Heart left ventricle (tissue), 16 donors: Measurements from ENCODE around the gene ITGA7. TPM values are rescaled to one million over a fixed set of nuclear protein-coding genes. Genes with fewer than 3 reads are reported as not detected.

Experiments used
- ATAC-seq, 4 donors: fragments of 200-7000 bp; cut with Tn5 transposase; one replicate each; pipeline ENCODE4 v1.9.1; 2020 to 2022; ENCODE audit warnings: moderate library complexity in 4 of 4, mild to moderate bottlenecking in 3 of 4, moderate number of reproducible peaks in 1 of 4
- DNase-seq, 5 donors: peaks; one replicate each; pipeline ENCODE4 v3.0.0-alpha.2; 2020
- H3K27ac ChIP-seq, 12 donors: fragments of 200-600 bp; sonication (generic) in 4 of 12; one replicate each; pipeline versions ENCODE4 v1.5.0 to v1.8.0; 2016 to 2022; ENCODE audit warnings: mild to moderate bottlenecking in 2 of 12
- H3K27me3 ChIP-seq, 9 donors: fragments of 200-600 bp; sonication (generic) in 2 of 9; one replicate each; pipeline versions ENCODE4 v1.5.1 to v1.8.0; 2016 to 2022; ENCODE audit warnings: mild to moderate bottlenecking in 3 of 9
- H3K36me3 ChIP-seq, 9 donors: fragments of 200-600 bp; sonication (generic) in 2 of 9; one replicate each; pipeline versions ENCODE4 v1.5.0 to v1.8.0; 2018 to 2022; ENCODE audit warnings: mild to moderate bottlenecking in 2 of 9
- H3K4me1 ChIP-seq, 12 donors: fragments of 200-600 bp; sonication (generic) in 4 of 12; one replicate each; pipeline versions ENCODE4 v1.5.0 to v1.8.0; 2016 to 2022; ENCODE audit warnings: mild to moderate bottlenecking in 3 of 12
- H3K4me3 ChIP-seq, 12 donors: fragments of 200-600 bp; sonication (generic) in 4 of 12; one replicate each; pipeline versions ENCODE4 v1.5.0 to v1.8.0; 2017 to 2022; ENCODE audit warnings: mild to moderate bottlenecking in 9 of 12, moderate library complexity in 4 of 12
- H3K9me3 ChIP-seq, 12 donors: fragments of 200-600 bp; sonication (generic) in 4 of 12; one replicate each; pipeline versions ENCODE4 v1.5.0 to v1.8.0; 2016 to 2022; ENCODE audit warnings: mild to moderate bottlenecking in 1 of 12
- POLR2A ChIP-seq, 2 donors: fragments of 450-650 bp; IDR thresholded peaks; one replicate each; pipeline ENCODE4 v1.6.1; 2017; ENCODE audit warnings: antibody characterized with exemption in 2 of 2, mild to moderate bottlenecking in 2 of 2, moderate library complexity in 2 of 2
- WGBS, 4 donors: extraction: QIAGEN DNeasy Blood & Tissue Kit in 2 of 4; methylation state at CpG; one replicate each; pipeline versions ENCODE4 v1.1.5 to v1.1.7; 2013 to 2018; 5-methylcytosine and 5-hydroxymethylcytosine counted together
- intact Hi-C, 10 donors: fragments of 100-400 bp; cut with DNase I; formaldehyde crosslinking; loops; one replicate each; pipeline versions ENCODE4 v1.11.1 to v1.14.2; 2022
- polyA plus RNA-seq, 2 donors: library from polyadenylated mRNA; stranded (reverse); fragments of 200-250 nt; gene quantifications; one replicate each; pipeline ENCODE4 v1.2.3, GENCODE V29; 2013
- total RNA-seq, 9 donors: library from RNA; depleted of rRNA in 2 of 9; stranded (reverse); fragments of >200 nt in 2 of 9; fragmentation: NEBNext Ultra II Directional in 3 of 9; extraction: Animal tissue kit (Norgen Biotek cat#: 25700) in 3 of 9; gene quantifications; one replicate each; pipeline versions ENCODE4 v1.1.0 to v1.2.4, GENCODE V29; 2016 to 2023
- TF ChIP-seq, protein P1 (sequence below), 12 donors: fragments of 200-600 bp; sonication (generic) in 4 of 12; IDR thresholded peaks; one replicate each; pipeline versions ENCODE4 v1.5.0 to v1.8.0; 2018 to 2022; ENCODE audit warnings: antibody characterized with exemption in 12 of 12, mild to moderate bottlenecking in 5 of 12
- donor health status: ischemic (EF 13 %, LVEDD 7.1; RV severe dilation, severe dysfunction).
- donor health status: healthy with polysubstance abuse.
- donor health status: DM: no; HTN: yes; CAD: no.
- donor health status: DM: no; HTN: no; CAD: no.
- donor health status: ischemic (EF 25% LVEDD 6.9; RV normal size, moderate dysfunction).
- donor health status: ischemic (EF 25% LVEDD 5.7; RV mildly dilated, moderate dysfunction).
- donor health status: healthy.
- donor health status: DM: yes; HTN: yes; CAD: no.
- donor health status: ischemic (EF 35%, LVEDD 5.7; RV mildly dilated, moderate dysfunction).
- donor health status: nonischemic (EF 11% LVEDD 7.7; RV severe dilation, severe dysfunction).
- donor health status: DM: yes; HTN: yes; CAD: no.
- donor health status: PGD.
- donor health status: ischemic (EF 29% LVEDD 5.4; RV normal size, mild dysfunction).
- donor health status: nonischemic (EF 23%, LVEDD 6.1; RV moderate dilation, normal function).

The ITGA7 gene
- total and polyA plus RNA-seq, 11 donors: 173 to 1,007 (median 573) TPM

DNA sequence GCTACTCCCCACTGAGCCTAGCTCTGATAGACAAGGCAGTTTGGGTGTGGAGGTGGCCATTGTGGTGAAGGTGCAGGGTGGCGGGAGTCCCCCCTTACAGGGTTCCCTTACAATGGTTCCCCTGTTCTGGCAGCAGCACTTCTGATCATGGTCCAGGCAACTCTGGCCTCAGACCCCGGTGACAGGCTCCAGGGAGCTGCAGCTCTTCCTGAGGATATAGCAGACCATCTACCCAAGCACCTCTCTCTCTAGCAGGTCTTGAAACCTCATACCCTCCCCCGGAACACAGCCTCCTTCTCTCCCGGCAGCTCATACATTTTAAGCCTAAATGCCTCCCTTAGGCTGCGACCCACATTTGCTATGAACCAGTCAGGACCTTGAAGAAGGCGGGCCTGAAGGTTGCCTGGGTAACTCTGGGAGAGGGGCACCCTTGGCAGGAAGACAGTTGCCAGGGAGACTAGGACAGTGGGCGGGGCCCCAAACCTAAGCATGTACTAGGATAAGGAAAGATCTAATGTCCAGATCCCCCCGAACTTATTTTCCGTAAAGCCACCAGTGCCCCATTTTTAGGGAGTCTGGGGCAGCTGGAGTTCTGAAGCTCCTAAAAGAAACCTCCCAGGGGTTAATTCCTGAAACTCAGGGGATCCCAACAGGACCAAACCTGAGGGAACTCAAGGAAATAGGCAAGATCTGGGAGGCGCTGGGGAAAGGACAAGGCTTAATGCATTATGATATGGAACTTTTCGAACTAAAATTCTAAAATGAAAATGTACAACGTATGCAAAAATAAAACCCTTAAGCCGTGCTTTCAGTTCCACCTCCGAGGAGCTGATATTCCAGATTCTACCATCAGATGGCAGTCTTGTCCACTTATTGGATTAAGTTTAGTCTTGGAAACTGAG is 30.7 kb upstream of the ITGA7 start:
- no peaks in the 10 kb centered on the region for H3K36me3 ChIP-seq
- DNase-seq: peak; percentile 77 to 88 (median 82)
- peaks cover 0 to 27% (median 16%) of the 10 kb centered on the region in 12 donors for H3K4me1 ChIP-seq
- no peaks in the 10 kb centered on the region for H3K27me3 ChIP-seq
- H3K9me3 ChIP-seq: no peaks in the 10 kb centered on the region
- peak overlapping the region in 11 of 12 donors; percentile 38 to 79 (median 63) for H3K27ac ChIP-seq
- no peak for TF ChIP-seq POLR2A (IDR thresholded peaks at IDR 0.05)
- TF ChIP-seq, protein P1, sequence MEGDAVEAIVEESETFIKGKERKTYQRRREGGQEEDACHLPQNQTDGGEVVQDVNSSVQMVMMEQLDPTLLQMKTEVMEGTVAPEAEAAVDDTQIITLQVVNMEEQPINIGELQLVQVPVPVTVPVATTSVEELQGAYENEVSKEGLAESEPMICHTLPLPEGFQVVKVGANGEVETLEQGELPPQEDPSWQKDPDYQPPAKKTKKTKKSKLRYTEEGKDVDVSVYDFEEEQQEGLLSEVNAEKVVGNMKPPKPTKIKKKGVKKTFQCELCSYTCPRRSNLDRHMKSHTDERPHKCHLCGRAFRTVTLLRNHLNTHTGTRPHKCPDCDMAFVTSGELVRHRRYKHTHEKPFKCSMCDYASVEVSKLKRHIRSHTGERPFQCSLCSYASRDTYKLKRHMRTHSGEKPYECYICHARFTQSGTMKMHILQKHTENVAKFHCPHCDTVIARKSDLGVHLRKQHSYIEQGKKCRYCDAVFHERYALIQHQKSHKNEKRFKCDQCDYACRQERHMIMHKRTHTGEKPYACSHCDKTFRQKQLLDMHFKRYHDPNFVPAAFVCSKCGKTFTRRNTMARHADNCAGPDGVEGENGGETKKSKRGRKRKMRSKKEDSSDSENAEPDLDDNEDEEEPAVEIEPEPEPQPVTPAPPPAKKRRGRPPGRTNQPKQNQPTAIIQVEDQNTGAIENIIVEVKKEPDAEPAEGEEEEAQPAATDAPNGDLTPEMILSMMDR (IDR thresholded peaks at IDR 0.05): peak; percentile 78 to 91 (median 86)
- peak overlapping the region in 11 of 12 donors; percentile 37 to 68 (median 57) for H3K4me3 ChIP-seq
- intact Hi-C loops: loop anchor here in 9 of 10 donors (1.0 to 10.0 kb wide), 12 partner anchors 58 to 374 kb away; partner anchors contain the start of genes ORMDL2 (in 1 of the 9), PA2G4 (in 1 of the 9) and SARNP (in 1 of the 9)
- peak; percentile 70 to 74 (median 72) for ATAC-seq
- 2 to 5% (median 3%) methylated on average over 13 to 14 of the region's 14 CpGs for WGBS, 4 donors

DNA sequence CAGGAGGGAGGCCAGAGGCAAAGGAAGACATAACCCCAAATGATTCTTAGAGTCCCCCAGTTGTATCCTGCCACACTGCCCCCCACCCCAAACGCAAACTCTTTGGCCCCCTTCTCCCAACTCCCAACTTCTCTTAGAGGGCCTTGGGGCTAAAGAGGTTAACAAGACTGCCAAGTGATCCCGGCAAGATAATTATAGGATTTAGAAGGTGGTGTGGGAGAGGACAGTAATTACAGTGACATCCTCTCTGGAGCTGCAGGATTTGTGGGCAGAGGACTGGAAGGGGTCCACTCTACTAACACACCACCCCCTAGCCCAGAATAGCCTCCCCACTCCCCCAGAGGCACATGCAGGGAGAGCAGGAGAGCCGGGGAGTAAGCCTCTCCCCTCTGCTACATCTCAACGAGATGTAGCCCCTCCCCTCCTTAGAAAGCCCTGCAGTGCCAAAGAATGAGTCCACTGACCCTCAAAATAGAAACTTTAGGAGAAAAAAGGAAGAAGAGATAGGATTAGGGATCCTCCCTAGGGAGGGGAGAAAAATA is 29.9 kb upstream of the ITGA7 start:
- no peaks in the 10 kb centered on the region for H3K27me3 ChIP-seq
- no peaks in the 10 kb centered on the region for H3K36me3 ChIP-seq
- ATAC-seq (peak; percentile 2 to 27 (median 19)), DNase-seq (no peak)
- H3K27ac ChIP-seq: peak overlapping the region in 10 of 12 donors; percentile 57 to 79 (median 63)
- intact Hi-C loops: loop anchor here in 9 of 10 donors (1.0 to 10.0 kb wide), 13 partner anchors 59 to 375 kb away; partner anchors contain the start of genes ORMDL2 (in 1 of the 9), PA2G4 (in 1 of the 9) and SARNP (in 1 of the 9)
- no peaks in the 10 kb centered on the region for H3K9me3 ChIP-seq
- TF ChIP-seq, protein P1 (IDR thresholded peaks at IDR 0.05): no peak
- TF ChIP-seq POLR2A (IDR thresholded peaks at IDR 0.05): no peak
- peak overlapping the region in 9 of 12 donors; percentile 37 to 68 (median 59) for H3K4me3 ChIP-seq
- peaks cover 0 to 25% (median 16%) of the 10 kb centered on the region in 12 donors for H3K4me1 ChIP-seq
- 10 to 16% (median 11%) methylated on average over 4 of the region's 4 CpGs for WGBS, 4 donors

DNA sequence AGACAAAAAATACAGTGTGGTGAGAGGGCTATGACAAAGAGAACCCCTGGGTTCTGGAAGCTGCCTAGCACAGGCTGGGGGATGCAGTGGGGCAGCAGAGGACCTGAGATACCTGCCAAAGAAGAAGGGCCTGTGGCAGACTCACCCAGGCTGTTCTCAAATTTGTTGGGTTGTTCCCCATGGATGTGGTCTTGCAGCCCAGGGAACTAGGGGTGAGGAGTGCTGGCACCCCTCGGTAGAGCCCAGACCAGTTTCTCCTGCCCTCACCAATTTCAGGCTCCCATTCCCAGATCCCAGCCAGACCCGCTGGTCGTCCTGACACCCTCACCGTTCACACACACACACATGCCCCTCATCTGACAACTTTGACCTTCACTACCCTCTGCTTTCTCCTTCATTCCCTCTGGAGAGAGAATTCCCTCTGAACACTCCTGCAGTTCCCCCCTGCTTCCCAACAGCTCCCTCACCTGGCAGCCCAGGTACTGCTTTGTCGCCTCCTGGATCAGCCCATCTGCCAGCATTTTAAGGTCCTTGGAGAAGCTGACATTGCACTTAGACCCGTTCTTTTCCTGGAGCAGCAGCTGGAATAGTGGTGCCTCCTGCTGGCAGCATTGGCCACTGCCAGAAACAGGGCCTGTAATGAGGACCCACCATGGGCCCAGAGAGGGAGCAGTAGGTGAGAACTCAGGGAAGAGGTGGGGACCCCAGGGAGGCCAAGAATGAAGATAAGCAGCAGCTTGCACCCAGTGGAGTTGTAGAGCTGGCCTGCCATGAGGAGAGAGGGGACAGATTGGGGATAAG is 29.3 kb upstream of the ITGA7 start:
- intact Hi-C loops: loop anchor here in 9 of 10 donors (2.0 to 10.0 kb wide), 10 partner anchors 60 to 375 kb away; partner anchors contain the start of genes ORMDL2 (in 1 of the 9), PA2G4 (in 1 of the 9) and SARNP (in 1 of the 9)

More for the DNA sequence above, 29.3 kb upstream of the ITGA7 start:
- no peak for TF ChIP-seq POLR2A (IDR thresholded peaks at IDR 0.05)
- TF ChIP-seq, protein P1 (IDR thresholded peaks at IDR 0.05): peak; percentile 58 to 79 (median 69)
- peaks cover 0 to 2% (median 0%) of the 10 kb centered on the region in 9 donors for H3K36me3 ChIP-seq
- no peaks in the 10 kb centered on the region for H3K27me3 ChIP-seq
- peaks cover 0 to 23% (median 14%) of the 10 kb centered on the region in 12 donors for H3K4me1 ChIP-seq
- ATAC-seq (peak; percentile 53 to 72 (median 64)), DNase-seq (peak; percentile 61 to 83 (median 69))
- no peaks in the 10 kb centered on the region for H3K9me3 ChIP-seq
- 29 to 32% (median 30%) methylated on average over 6 of the region's 6 CpGs for WGBS, 4 donors
- peak overlapping the region in 1 of 12 donors; percentile 11 for H3K4me3 ChIP-seq
- peak overlapping the region in 6 of 12 donors; percentile 6 to 79 (median 46) for H3K27ac ChIP-seq
